Measurements from ENCODE around the gene PICK1. TPM values are rescaled to one million over a fixed set of nuclear protein-coding genes. Genes with fewer than 3 reads are reported as not detected.

PICK1 gene
- total and polyA plus RNA-seq, 2 of the 13 experiments (the other 11 are each of a cell fraction or from before 2014, with no cell fraction given), result 19.3 to 25.3 TPM

DNA sequence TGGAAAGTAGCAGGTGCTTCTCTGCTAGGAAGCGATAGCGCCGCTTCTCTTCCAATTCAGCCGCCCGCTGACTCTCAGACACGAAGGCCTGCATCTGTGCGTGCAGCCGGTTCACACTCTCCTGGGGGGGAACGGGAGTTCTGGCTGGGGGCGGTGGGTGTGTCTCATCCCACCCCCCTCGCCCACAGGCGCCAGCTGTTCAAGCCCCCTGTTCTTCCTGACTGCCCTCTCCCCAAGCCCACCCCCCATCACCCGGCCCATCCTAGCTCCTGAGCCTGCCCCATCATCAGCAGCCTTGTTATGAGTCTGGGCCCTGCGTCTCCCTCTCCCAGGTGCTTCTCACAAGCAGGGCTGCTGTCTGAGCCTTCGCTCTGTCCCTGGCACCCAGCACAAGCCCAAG, 39.9 kb downstream of the PICK1 start:
- H3K9ac ChIP-seq (ENCODE audit: insufficient read depth, low read depth, low read length), result no peak overlapping the region
- CTCF ChIA-PET (ENCODE audit: low intra/inter-chr PET ratio, low total read pairs), result no interaction called here
- no peaks in the 10 kb centered on the region for H3K4me1 ChIP-seq (ENCODE audit: insufficient read depth, low read length)
- no peaks in the 10 kb centered on the region for H3K79me2 ChIP-seq (ENCODE audit: insufficient read depth, low read length)
- DNase-seq (ENCODE audit: low spot score) (no peak), ATAC-seq (no peak), FAIRE-seq (no peak)
- no peak overlapping the region for H3K4me2 ChIP-seq (ENCODE audit: low read depth, low read length)
- BruUV-seq (replicated peaks), result no TSS peak
- no peaks in the 10 kb centered on the region for H4K20me1 ChIP-seq (ENCODE audit: insufficient read depth, low read length)
- intact Hi-C loops (cut with micrococcal nuclease; ENCODE audit: unreplicated experiment) (no loop called here), in situ Hi-C loops (cut with HindIII; ENCODE audit: extremely low pct_ligation_motif_present, low pct_unique_long_range_greater_than_20kb) (no loop called here)
- TF ChIP-seq ZNF20 (CRISPR knock-in tag; IDR thresholded peaks at IDR 0.05), result no peak
- TF ChIP-seq SMARCC2 (IDR thresholded peaks at IDR 0.05), result no peak
- TF ChIP-seq TBP (CRISPR knock-in tag; IDR thresholded peaks at IDR 0.05), result no peak
- TF ChIP-seq ZBTB39 (CRISPR knock-in tag; IDR thresholded peaks at IDR 0.05), result no peak
- no peak for TF ChIP-seq XRCC5 (optimal IDR thresholded peaks at IDR 0.05; ENCODE audit: low read length)
- TF ChIP-seq ZNF101 (CRISPR knock-in tag; IDR thresholded peaks at IDR 0.05; ENCODE audit: borderline replicate concordance, low read depth), result no peak
- no peak for TF ChIP-seq KLF9 (CRISPR knock-in tag; IDR thresholded peaks at IDR 0.05; ENCODE audit: low read depth)
- no peak for TF ChIP-seq ETV5 (CRISPR knock-in tag; IDR thresholded peaks at IDR 0.05; ENCODE audit: borderline replicate concordance)
- no peak for TF ChIP-seq ZBTB7B (CRISPR knock-in tag; IDR thresholded peaks at IDR 0.05)
- no peaks in the 10 kb centered on the region for H3K9me3 ChIP-seq (ENCODE audit: low read length)
- no peak overlapping the region for H3K4me3 ChIP-seq (replicated peaks in 1 of 3; ENCODE audit: insufficient read depth in 1 of 3, low read depth in 2 of 3, low read length in 3 of 3)
- H3K36me3 ChIP-seq (replicated peaks in 1 of 2; ENCODE audit: control insufficient read depth in 1 of 2, insufficient read depth in 2 of 2, low read length in 2 of 2), result peaks cover 15 to 20% of the 10 kb centered on the region in 2 experiments; a peak in 4 of 5 replicates
- over 99% methylated on average over 11 of the region's 15 CpGs for WGBS (ENCODE audit: low lambda C conversion rate)
- no peak overlapping the region for H2AFZ ChIP-seq (ENCODE audit: low read length)
- H3K27ac ChIP-seq (ENCODE audit: extremely low read length, insufficient read depth, low read length), result no peak overlapping the region
- no peaks in the 10 kb centered on the region for H3K27me3 ChIP-seq (ENCODE audit: control insufficient read depth in 1 of 2, insufficient read depth in 2 of 2, low read length in 2 of 2)
- POLR2A ChIA-PET, result interaction anchor here (1.1 kb wide), 1 partner anchor 11 kb away, joined by 3 read pairs; no protein-coding TSS in a partner anchor

All from HepG2 (cell line).